ENCODE data around the gene KRTAP12-3. TPM values are rescaled to one million over a fixed set of nuclear protein-coding genes. Genes with fewer than 3 reads are reported as not detected.
"Not testable (repeated sequence)": the region's sequence is repeated elsewhere in the genome, so short reads cannot be mapped to it uniquely, and the experiment has no call there.

Gene KRTAP12-3
- total RNA-seq, 2 donors from 2014 or later, result not detected

- no peak for DNase-seq
Observed at GRCh38 chr21:44648557-44649311, 9.0 kb upstream of the KRTAP12-3 start.

GRCh38 chr21:44649521-44650100, 8.1 kb upstream of the KRTAP12-3 start:
- ATAC-seq, result no peak
- intact Hi-C loops (cut with DNase I), result no loop called here
- no peak for DNase-seq

More at GRCh38 chr21:44648557-44649311, 9.0 kb upstream of the KRTAP12-3 start:
- ATAC-seq, result no peak
- intact Hi-C loops (cut with DNase I), result no loop called here

GRCh38 chr21:44650265-44650972, 7.3 kb upstream of the KRTAP12-3 start:
- intact Hi-C loops (cut with DNase I), result no loop called here
- DNase-seq (no peak), ATAC-seq (no peak)

- intact Hi-C loops (cut with DNase I), result no loop called here
- ATAC-seq (no peak), DNase-seq (no peak)
Observed at GRCh38 chr21:44650973-44651675, 6.6 kb upstream of the KRTAP12-3 start.

- intact Hi-C loops (cut with DNase I), result no loop called here
- DNase-seq (no peak), ATAC-seq (no peak)
Observed at GRCh38 chr21:44653123-44653522, 4.6 kb upstream of the KRTAP12-3 start.

GRCh38 chr21:44653656-44654575, 3.8 kb upstream of the KRTAP12-3 start:
- DNase-seq (no peak), ATAC-seq (peak in 1 of 2 donors; percentile 34)
- intact Hi-C loops (cut with DNase I), result no loop called here

GRCh38 chr21:44654576-44655175, 3.1 kb upstream of the KRTAP12-3 start, which contains the start of gene KRTAP12-4:
TSS of gene KRTAP12-4 (minus strand) at chr21:44654659. CDS start at chr21:44654614, 45 bp downstream.
- no peak for DNase-seq
- intact Hi-C loops (cut with DNase I), result no loop called here
- no peak for ATAC-seq

- intact Hi-C loops (cut with DNase I), result no loop called here
- no peak for DNase-seq
- ATAC-seq, result no peak
Observed at GRCh38 chr21:44656868-44657267, 864 bp upstream of the KRTAP12-3 start.

- ATAC-seq, result no peak
- DNase-seq, result no peak
- intact Hi-C loops (cut with DNase I), result no loop called here
Observed at GRCh38 chr21:44658541-44658910, 794 bp downstream of the KRTAP12-3 start.

- intact Hi-C loops (cut with DNase I), result no loop called here
- ATAC-seq, result no peak
- DNase-seq, result no peak
Observed at GRCh38 chr21:44658913-44659595, 1.3 kb downstream of the KRTAP12-3 start.

GRCh38 chr21:44661567-44661966, 3.8 kb downstream of the KRTAP12-3 start:
- DNase-seq; ATAC-seq; intact Hi-C loops (cut with DNase I): not testable (repeated sequence)

- intact Hi-C loops (cut with DNase I), result no loop called here
- ATAC-seq, result no peak
- DNase-seq, result no peak
Observed at GRCh38 chr21:44664691-44665090, 7.0 kb downstream of the KRTAP12-3 start.

- peak; percentile 61 for DNase-seq
- intact Hi-C loops (cut with DNase I), result no loop called here
- peak; percentile 89 to 98 for ATAC-seq
Observed at GRCh38 chr21:44666401-44667320, 8.9 kb downstream of the KRTAP12-3 start, which contains the start of gene KRTAP12-2. TSS of gene KRTAP12-2 (minus strand) at chr21:44666927. CDS start at chr21:44666886, 41 bp downstream.

GRCh38 chr21:44667612-44668011, 9.9 kb downstream of the KRTAP12-3 start:
- intact Hi-C loops (cut with DNase I), result no loop called here
- no peak for ATAC-seq
- no peak for DNase-seq

GRCh38 chr21:44670642-44671432, 13.1 kb downstream of the KRTAP12-3 start:
- no peak for DNase-seq
- intact Hi-C loops (cut with DNase I), result no loop called here
- ATAC-seq, result no peak

- no peak for ATAC-seq
- DNase-seq, result no peak
- intact Hi-C loops (cut with DNase I), result no loop called here
Observed at GRCh38 chr21:44671911-44672310, 14.2 kb downstream of the KRTAP12-3 start.

All from left cardiac atrium (tissue), 4 donors.